GM23248 (cell line): ENCODE results near the gene BNIP5. TPM values are rescaled to one million over a fixed set of nuclear protein-coding genes. Genes with fewer than 3 reads are reported as not detected.

ENCODE experiments used
- DNase-seq: peaks from one replicate; pipeline ENCODE4 v3.0.0-alpha.2; 2015
- H2AFZ ChIP-seq: fragments of 200-600 bp; sonication (generic); 2 replicates; pipeline ENCODE4 v1.6.1; 2016; ENCODE audit warnings: antibody characterized with exemption
- H3F3A ChIP-seq: fragments of 200-600 bp; sonication (generic); 2 replicates; pipeline ENCODE4 v1.6.1; 2016; ENCODE audit warnings: mild to moderate bottlenecking, antibody characterized with exemption, mixed run types; ENCODE audit not compliant: insufficient read depth
- H3K27ac ChIP-seq: fragments of 200-600 bp; sonication (generic); 2 replicates; pipeline ENCODE4 v1.5.1; 2016; ENCODE audit warnings: mild to moderate bottlenecking
- H3K27me3 ChIP-seq: fragments of 200-600 bp; sonication (generic); replicated peaks from 2 replicates; pipeline ENCODE4 v1.6.1; 2016; ENCODE audit warnings: mild to moderate bottlenecking; ENCODE audit not compliant: insufficient read depth
- H3K36me3 ChIP-seq: fragments of 200-600 bp; sonication (generic); 2 replicates; pipeline ENCODE4 v1.6.1; 2016; ENCODE audit warnings: low read depth, mild to moderate bottlenecking
- H3K4me1 ChIP-seq: fragments of 200-600 bp; sonication (generic); 2 replicates; pipeline ENCODE4 v1.6.1; 2016; ENCODE audit warnings: mild to moderate bottlenecking; ENCODE audit not compliant: insufficient read depth
- H3K4me2 ChIP-seq: fragments of 200-600 bp; sonication (generic); one replicate; pipeline ENCODE4 v1.6.1; 2016; ENCODE audit warnings: mild to moderate bottlenecking; ENCODE audit not compliant: unreplicated experiment
- H3K4me3 ChIP-seq: fragments of 200-600 bp; sonication (generic); 2 replicates; pipeline ENCODE4 v1.5.1; 2016; ENCODE audit warnings: mild to moderate bottlenecking
- H3K79me2 ChIP-seq: fragments of 200-600 bp; sonication (generic); 2 replicates; pipeline ENCODE4 v1.6.1; 2016; ENCODE audit warnings: mild to moderate bottlenecking; ENCODE audit not compliant: insufficient read depth
- H3K9ac ChIP-seq: fragments of 200-600 bp; sonication (generic); 2 replicates; pipeline ENCODE4 v1.6.1; 2016; ENCODE audit warnings: mild to moderate bottlenecking
- H3K9me2 ChIP-seq: fragments of 200-600 bp; sonication (generic); 2 replicates; pipeline ENCODE4 v1.6.1; 2016; ENCODE audit warnings: mixed run types, mild to moderate bottlenecking, moderate library complexity; ENCODE audit not compliant: insufficient read depth
- H3K9me3 ChIP-seq: fragments of 200-600 bp; sonication (generic); one replicate; pipeline ENCODE4 v1.6.1; 2017; ENCODE audit warnings: low read depth
- H4K20me1 ChIP-seq: fragments of 200-600 bp; sonication (generic); 2 replicates; pipeline ENCODE4 v1.6.0; 2016; ENCODE audit not compliant: insufficient read depth
- EZH2 ChIP-seq: fragments of 200-600 bp; sonication (generic); IDR thresholded peaks from 2 replicates; pipeline ENCODE4 v1.6.1; 2018; ENCODE audit warnings: antibody characterized with exemption, mild to moderate bottlenecking; ENCODE audit not compliant: insufficient read depth, poor library complexity, severe bottlenecking
- EZH2phosphoT487 ChIP-seq: fragments of 200-600 bp; sonication (generic); IDR thresholded peaks from 2 replicates; pipeline ENCODE4 v1.6.1; 2018; ENCODE audit warnings: antibody characterized with exemption, moderate library complexity, mild to moderate bottlenecking, low read depth; ENCODE audit not compliant: insufficient read depth
- WGBS, 2 experiments: methylation state at CpG; one replicate each; pipeline ENCODE4 v1.1.6; 2015 to 2017; ENCODE audit warnings: low lambda C conversion rate in 2 of 2, low coverage in 1 of 2; ENCODE audit errors: missing lambda C conversion rate in 2 of 2; 5-methylcytosine and 5-hydroxymethylcytosine counted together
- in situ Hi-C: fragments of 300-500 bp; cut with MboI; formaldehyde crosslinking; loops from 2 replicates; pipeline ENCODE4 v1.15.0; 2020
- polyA plus RNA-seq: library from polyadenylated mRNA; unstranded; fragments of >200 nt; fragmentation: Nextera tagmentation; extraction: Ambion mirVana; gene quantifications from 2 replicates; pipeline ENCODE4 v1.2.1, GENCODE V29; 2016
- total RNA-seq: library from RNA; depleted of rRNA; stranded (reverse); fragments of >200 nt; shearing (Covaris generic); gene quantifications from 2 replicates; pipeline ENCODE4 v1.2.3, GENCODE V29; 2014

Gene BNIP5
- total and polyA plus RNA-seq, 2 experiments from 2014 or later: not detected

- Histone ChIP-seq H3K9me2 (no peaks in the 10 kb centered on the region), H3K9me3 (no peaks in the 10 kb centered on the region), H3K9ac (no peak overlapping the region), H3K4me2 (no peak overlapping the region), H4K20me1 (no peaks in the 10 kb centered on the region), H3K27me3 (no peaks in the 10 kb centered on the region), H2AFZ (no peak overlapping the region), H3K36me3 (no peaks in the 10 kb centered on the region), H3K4me3 (no peak overlapping the region), H3K4me1 (no peaks in the 10 kb centered on the region; the same call in 1 of the 2 replicates), H3F3A (no peaks in the 10 kb centered on the region), H3K27ac (no peak overlapping the region), H3K79me2 (no peaks in the 10 kb centered on the region)
- WGBS, 2 experiments: 81 to 86% methylated on average over 9 of the region's 9 CpGs
- TF ChIP-seq EZH2: no peak
- no peak for TF ChIP-seq EZH2phosphoT487
- in situ Hi-C loops: no loop called here
- no peak for DNase-seq
Measured at GRCh38 chr6:36381502-36382389, 45.1 kb upstream of the BNIP5 start.

GRCh38 chr6:36380166-36380565 is 43.5 kb upstream of the BNIP5 start:
- Histone ChIP-seq H3K27me3 (no peaks in the 10 kb centered on the region), H3K4me2 (no peak overlapping the region), H2AFZ (no peak overlapping the region), H3K27ac (no peak overlapping the region), H3K79me2 (no peaks in the 10 kb centered on the region), H3K4me3 (no peak overlapping the region), H3K9ac (no peak overlapping the region), H3K9me2 (no peaks in the 10 kb centered on the region), H4K20me1 (no peaks in the 10 kb centered on the region), H3K9me3 (no peaks in the 10 kb centered on the region), H3K4me1 (no peaks in the 10 kb centered on the region; the same call in 1 of the 2 replicates), H3F3A (no peaks in the 10 kb centered on the region), H3K36me3 (no peaks in the 10 kb centered on the region)
- in situ Hi-C loops: no loop called here
- DNase-seq: no peak
- TF ChIP-seq EZH2: no peak
- no peak for TF ChIP-seq EZH2phosphoT487
- 80 to 82% methylated on average over 4 of the region's 4 CpGs for WGBS, 2 experiments

- H4K20me1 ChIP-seq: no peaks in the 10 kb centered on the region
- H2AFZ ChIP-seq: no peak overlapping the region
- H3F3A ChIP-seq: no peaks in the 10 kb centered on the region
- H3K9me2 ChIP-seq: no peaks in the 10 kb centered on the region
- H3K79me2 ChIP-seq: no peaks in the 10 kb centered on the region
- no peaks in the 10 kb centered on the region for H3K36me3 ChIP-seq
- H3K4me2 ChIP-seq: no peak overlapping the region
- no peak for DNase-seq
- in situ Hi-C loops: no loop called here
- H3K27ac ChIP-seq: no peak overlapping the region
- no peaks in the 10 kb centered on the region for H3K27me3 ChIP-seq
- no peak overlapping the region for H3K9ac ChIP-seq
- no peak overlapping the region for H3K4me3 ChIP-seq
- TF ChIP-seq EZH2phosphoT487 (no peak), EZH2 (no peak)
- no peaks in the 10 kb centered on the region for H3K9me3 ChIP-seq
- no peaks in the 10 kb centered on the region; the same call in 1 of the 2 replicates for H3K4me1 ChIP-seq
- 91 to 92% methylated on average over 10 of the region's 10 CpGs for WGBS, 2 experiments
Measured at GRCh38 chr6:36378936-36379335, 42.2 kb upstream of the BNIP5 start.

GRCh38 chr6:36378243-36378920 is 41.7 kb upstream of the BNIP5 start:
- H2AFZ ChIP-seq: no peak overlapping the region
- 94 to 98% methylated on average over 4 of the region's 4 CpGs for WGBS, 2 experiments
- H3K79me2 ChIP-seq: no peaks in the 10 kb centered on the region
- no peak overlapping the region for H3K4me2 ChIP-seq
- H3K9me3 ChIP-seq: no peaks in the 10 kb centered on the region
- H3K27ac ChIP-seq: no peak overlapping the region
- H3F3A ChIP-seq: no peaks in the 10 kb centered on the region
- H3K4me3 ChIP-seq: no peak overlapping the region
- H3K9me2 ChIP-seq: no peaks in the 10 kb centered on the region
- no peaks in the 10 kb centered on the region; the same call in 1 of the 2 replicates for H3K4me1 ChIP-seq
- TF ChIP-seq EZH2phosphoT487: no peak
- TF ChIP-seq EZH2: no peak
- in situ Hi-C loops: no loop called here
- no peak overlapping the region for H3K9ac ChIP-seq
- no peaks in the 10 kb centered on the region for H4K20me1 ChIP-seq
- no peaks in the 10 kb centered on the region for H3K27me3 ChIP-seq
- DNase-seq: no peak
- H3K36me3 ChIP-seq: no peaks in the 10 kb centered on the region
